LHCN-M2 (cell line): ENCODE data around the gene CALCOCO2. TPM values are rescaled to one million over a fixed set of nuclear protein-coding genes. Genes with fewer than 3 reads are reported as not detected.
A peak's percentile ranks its signal among the peaks of the same experiment; 100 is the strongest.

ENCODE experiments used
- DNase-seq: peaks from one replicate; pipeline ENCODE4 v3.0.0-alpha.2; 2012; ENCODE audit warnings: low read depth
- total RNA-seq: library from RNA; depleted of rRNA; stranded (reverse); fragments of >200 nt; gene quantifications from 2 replicates; pipeline ENCODE4 v1.2.3, GENCODE V29; 2014

CALCOCO2 gene
- total RNA-seq, 1 experiment from 2014 or later, result 61.7 TPM

GRCh38 chr17:48873209-48873608, 42.4 kb downstream of the CALCOCO2 start:
- no peak for DNase-seq

GRCh38 chr17:48873696-48874443, 43.0 kb downstream of the CALCOCO2 start:
- peak; percentile 8 for DNase-seq

- DNase-seq, result peak; percentile 59
These were observed 48.4 kb downstream of the CALCOCO2 start for GRCh38 chr17:48878920-48879898.

- no peak for DNase-seq
These were observed 51.4 kb downstream of the CALCOCO2 start for GRCh38 chr17:48882272-48882671.

GRCh38 chr17:48883171-48883570, 52.3 kb downstream of the CALCOCO2 start:
- DNase-seq, result no peak

GRCh38 chr17:48890086-48890485, 59.3 kb downstream of the CALCOCO2 start:
- no peak for DNase-seq

- DNase-seq, result no peak
These were observed 62.3 kb downstream of the CALCOCO2 start for GRCh38 chr17:48892940-48893645.

- no peak for DNase-seq
These were observed 63.0 kb downstream of the CALCOCO2 start for GRCh38 chr17:48893646-48894508.

GRCh38 chr17:48894886-48895285, 64.1 kb downstream of the CALCOCO2 start:
- no peak for DNase-seq

GRCh38 chr17:48901241-48901640, 70.4 kb downstream of the CALCOCO2 start:
- no peak for DNase-seq

GRCh38 chr17:48903401-48903800, 72.6 kb downstream of the CALCOCO2 start:
- no peak for DNase-seq

GRCh38 chr17:48904428-48904827, 73.6 kb downstream of the CALCOCO2 start:
- DNase-seq, result no peak

- DNase-seq, result no peak
These were observed 75.2 kb downstream of the CALCOCO2 start for GRCh38 chr17:48905987-48906515.

- peak; percentile 53 for DNase-seq
These were observed 76.8 kb downstream of the CALCOCO2 start for GRCh38 chr17:48907713-48908046.

- peak; percentile 95 for DNase-seq
These were observed 77.4 kb downstream of the CALCOCO2 start, which contains the start of gene UBE2Z for GRCh38 chr17:48908047-48908843. TSS of gene UBE2Z (plus strand) at chr17:48908407. CDS start at chr17:48908504, 97 bp downstream.

GRCh38 chr17:48908853-48909394, 78.1 kb downstream of the CALCOCO2 start:
- DNase-seq, result peak; percentile 80

- DNase-seq, result no peak
These were observed 78.9 kb downstream of the CALCOCO2 start for GRCh38 chr17:48909783-48910182.

GRCh38 chr17:48910370-48910769, 79.5 kb downstream of the CALCOCO2 start:
- no peak for DNase-seq

GRCh38 chr17:48912476-48912875, 81.6 kb downstream of the CALCOCO2 start:
- DNase-seq, result no peak
